ENCODE measurements around the gene C1QTNF6.

The C1QTNF6 gene

DNA sequence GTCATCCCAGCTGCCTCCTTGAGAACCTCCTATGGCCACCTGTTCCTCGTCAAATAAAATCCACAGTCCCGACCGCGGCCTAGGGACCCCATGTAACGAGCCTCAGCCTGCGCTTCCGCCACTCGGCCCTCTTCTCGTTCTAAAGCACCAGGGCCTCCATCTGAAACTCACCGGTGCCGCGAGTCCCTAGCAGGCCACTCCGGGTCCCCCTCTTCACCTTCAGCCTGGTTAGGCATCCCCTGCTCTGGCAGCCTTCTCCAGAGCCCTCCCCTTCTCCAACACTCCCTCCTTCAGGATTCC is 26.6 kb upstream of the C1QTNF6 start:
- no peak for TF ChIP-seq CTCF (IDR thresholded peaks at IDR 0.05; ENCODE audit: control insufficient read depth, insufficient read depth, low read depth, low read length, missing control alignments)
- no peak overlapping the region for H3K4me3 ChIP-seq (ENCODE audit: control insufficient read depth, low read depth, low read length)
- no peak for DNase-seq (ENCODE audit: low read depth)

GRCh38 chr22:37213941-37214730 is 26.1 kb upstream of the C1QTNF6 start:
- no peak overlapping the region for H3K4me3 ChIP-seq (ENCODE audit: control insufficient read depth, low read depth, low read length)
- no peak for TF ChIP-seq CTCF (IDR thresholded peaks at IDR 0.05; ENCODE audit: control insufficient read depth, insufficient read depth, low read depth, low read length, missing control alignments)
- no peak for DNase-seq (ENCODE audit: low read depth)

GRCh38 chr22:37213218-37213855 is 25.3 kb upstream of the C1QTNF6 start:
- no peak for DNase-seq (ENCODE audit: low read depth)
- no peak for TF ChIP-seq CTCF (IDR thresholded peaks at IDR 0.05; ENCODE audit: control insufficient read depth, insufficient read depth, low read depth, low read length, missing control alignments)

DNA sequence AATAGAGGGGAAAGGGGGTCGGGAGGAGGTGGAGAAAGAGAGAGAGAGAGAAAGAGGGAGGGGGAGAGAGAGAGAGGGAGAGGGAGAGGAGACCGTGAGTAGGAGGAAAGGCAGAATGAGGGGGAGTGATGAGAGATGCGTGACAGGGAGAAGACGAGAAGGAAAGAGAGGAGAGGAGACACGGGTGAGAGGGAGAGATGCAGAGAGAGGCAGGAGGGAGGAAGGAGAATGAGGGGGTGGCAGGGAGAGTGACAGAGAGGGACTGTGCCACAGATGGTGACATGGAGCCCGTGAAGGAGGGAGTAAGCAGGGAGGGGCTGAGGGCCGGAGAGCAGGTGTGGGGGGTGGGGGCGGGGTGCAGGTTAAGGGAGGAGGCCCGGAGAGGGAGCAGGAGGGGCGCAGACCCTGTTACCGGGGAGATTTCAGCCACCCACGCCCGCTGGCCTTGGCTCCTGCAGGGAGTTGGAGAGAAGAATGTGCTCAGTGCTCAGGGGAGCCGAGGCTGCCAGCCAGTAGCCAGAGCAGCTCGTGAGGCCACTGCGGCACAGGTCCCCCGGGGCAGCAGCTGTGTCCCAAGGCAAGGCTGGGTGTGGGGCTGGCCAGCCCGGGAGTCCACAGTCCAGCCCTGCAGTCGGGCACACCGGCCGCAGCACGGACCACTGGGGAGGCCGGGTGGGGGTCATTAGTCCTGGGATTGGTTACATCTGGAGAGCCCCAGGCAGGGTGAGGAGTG is 24.3 kb upstream of the C1QTNF6 start, which contains the start of gene SSTR3:
SSTR3 (minus strand) TSS at position 304 of the 733 bp plus-strand sequence. CDS start 4,674 bp downstream, outside the sequence.
- no peak within 1 kb of the TSS for H3K4me3 ChIP-seq (ENCODE audit: control insufficient read depth, low read depth, low read length)
- no peak for TF ChIP-seq CTCF (IDR thresholded peaks at IDR 0.05; ENCODE audit: control insufficient read depth, insufficient read depth, low read depth, low read length, missing control alignments)
- DNase-seq (ENCODE audit: low read depth): no peak

More at GRCh38 chr22:37213218-37213855, 25.3 kb upstream of the C1QTNF6 start:
- no peak overlapping the region for H3K4me3 ChIP-seq (ENCODE audit: control insufficient read depth, low read depth, low read length)

DNA sequence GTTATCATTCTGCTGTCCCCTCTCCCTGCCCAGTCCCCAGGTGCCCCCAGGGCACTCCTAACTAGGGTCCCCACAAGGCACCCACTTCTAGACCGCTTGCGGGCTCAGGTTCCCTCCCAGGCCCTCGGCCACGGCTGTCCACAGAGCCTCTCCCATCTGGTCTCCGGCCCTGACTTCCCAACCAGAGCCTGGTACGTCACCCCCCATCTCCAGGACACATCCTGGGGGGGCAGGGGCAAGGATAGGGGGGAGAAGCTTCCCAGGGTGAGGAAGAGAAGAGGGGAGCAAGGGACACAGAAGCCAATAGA is 23.8 kb upstream of the C1QTNF6 start:
- TF ChIP-seq CTCF (IDR thresholded peaks at IDR 0.05; ENCODE audit: control insufficient read depth, insufficient read depth, low read depth, low read length, missing control alignments): no peak
- no peak overlapping the region for H3K4me3 ChIP-seq (ENCODE audit: control insufficient read depth, low read depth, low read length)
- no peak for DNase-seq (ENCODE audit: low read depth)

GRCh38 chr22:37211075-37211865 is 23.2 kb upstream of the C1QTNF6 start:
- DNase-seq (ENCODE audit: low read depth): no peak
- TF ChIP-seq CTCF (IDR thresholded peaks at IDR 0.05; ENCODE audit: control insufficient read depth, insufficient read depth, low read depth, low read length, missing control alignments): no peak
- no peak overlapping the region for H3K4me3 ChIP-seq (ENCODE audit: control insufficient read depth, low read depth, low read length)
